ENCODE results near the gene RAD51D. TPM values are rescaled to one million over a fixed set of nuclear protein-coding genes. Genes with fewer than 3 reads are reported as not detected.

The RAD51D gene
- polyA plus RNA-seq, 1 of the 3 experiments (the other 2 are of a cell fraction) = 11.6 TPM

GRCh38 chr17:35052780-35053179 is 66.9 kb downstream of the RAD51D start:
- Histone ChIP-seq H4K20me1 (ENCODE audit: insufficient read depth) (no peaks in the 10 kb centered on the region), H3K4me1 (ENCODE audit: control insufficient read depth in 1 of 2, insufficient read depth in 2 of 2, low read depth in 1 of 2, low read length in 1 of 2) (peaks cover 0 to 3% of the 10 kb centered on the region in 2 experiments; a peak in 1 of 4 replicates), H3K4me3 (ENCODE audit: low read depth in 2 of 2, low read length in 1 of 2) (no peak overlapping the region), H3K79me2 (ENCODE audit: insufficient read depth) (peaks cover 20% of the 10 kb centered on the region), H3F3A (replicated peaks; ENCODE audit: insufficient read depth) (peaks cover 8% of the 10 kb centered on the region), H3K9ac (no peak overlapping the region), H3K36me3 (replicated peaks in 1 of 2; ENCODE audit: control insufficient read depth in 1 of 2, insufficient read depth in 2 of 2, low read length in 1 of 2) (no peaks in the 10 kb centered on the region), H3K9me2 (no peaks in the 10 kb centered on the region), H3K27ac (ENCODE audit: low read depth in 2 of 2, low read length in 1 of 2) (no peak overlapping the region; a peak in 1 of 4 replicates), H2AFZ (ENCODE audit: low read depth) (no peak overlapping the region), H3K9me3 (no peaks in the 10 kb centered on the region), H3K4me2 (peak overlapping the region; percentile 29; the same call in 1 of the 2 replicates), H3K27me3 (ENCODE audit: insufficient read depth) (no peaks in the 10 kb centered on the region)
- DNase-seq = no peak
- TF ChIP-seq POLR2AphosphoS5 (IDR thresholded peaks at IDR 0.05; ENCODE audit: low read depth, low read length) = no peak
- no peak for TF ChIP-seq ELF1 (IDR thresholded peaks at IDR 0.05)
- no peak for TF ChIP-seq MEF2A (IDR thresholded peaks at IDR 0.05; ENCODE audit: borderline replicate concordance, low read depth)
- TF ChIP-seq RXRA (IDR thresholded peaks at IDR 0.05; ENCODE audit: borderline replicate concordance, low read depth) = no peak
- no peak for TF ChIP-seq RAD21 (IDR thresholded peaks at IDR 0.05; ENCODE audit: low read length)
- TF ChIP-seq SIN3A (IDR thresholded peaks at IDR 0.05; ENCODE audit: borderline replicate concordance, low read depth, low read length) = no peak
- TF ChIP-seq TCF12 (IDR thresholded peaks at IDR 0.05) = no peak
- TF ChIP-seq, protein P1, sequence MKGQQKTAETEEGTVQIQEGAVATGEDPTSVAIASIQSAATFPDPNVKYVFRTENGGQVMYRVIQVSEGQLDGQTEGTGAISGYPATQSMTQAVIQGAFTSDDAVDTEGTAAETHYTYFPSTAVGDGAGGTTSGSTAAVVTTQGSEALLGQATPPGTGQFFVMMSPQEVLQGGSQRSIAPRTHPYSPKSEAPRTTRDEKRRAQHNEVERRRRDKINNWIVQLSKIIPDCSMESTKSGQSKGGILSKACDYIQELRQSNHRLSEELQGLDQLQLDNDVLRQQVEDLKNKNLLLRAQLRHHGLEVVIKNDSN (IDR thresholded peaks at IDR 0.05; ENCODE audit: borderline replicate concordance, low read depth) = no peak
- TF ChIP-seq PBX3 (IDR thresholded peaks at IDR 0.05) = no peak
- no peak for TF ChIP-seq RFX5 (IDR thresholded peaks at IDR 0.05; ENCODE audit: low read length)
- no peak for TF ChIP-seq FOSL2 (IDR thresholded peaks at IDR 0.05; ENCODE audit: borderline replicate concordance, low read depth)
- no peak for TF ChIP-seq TEAD4 (IDR thresholded peaks at IDR 0.05; ENCODE audit: borderline replicate concordance, insufficient read depth)
- TF ChIP-seq YY1 (IDR thresholded peaks at IDR 0.05; ENCODE audit: low read depth) = no peak
- TF ChIP-seq, protein P2, sequence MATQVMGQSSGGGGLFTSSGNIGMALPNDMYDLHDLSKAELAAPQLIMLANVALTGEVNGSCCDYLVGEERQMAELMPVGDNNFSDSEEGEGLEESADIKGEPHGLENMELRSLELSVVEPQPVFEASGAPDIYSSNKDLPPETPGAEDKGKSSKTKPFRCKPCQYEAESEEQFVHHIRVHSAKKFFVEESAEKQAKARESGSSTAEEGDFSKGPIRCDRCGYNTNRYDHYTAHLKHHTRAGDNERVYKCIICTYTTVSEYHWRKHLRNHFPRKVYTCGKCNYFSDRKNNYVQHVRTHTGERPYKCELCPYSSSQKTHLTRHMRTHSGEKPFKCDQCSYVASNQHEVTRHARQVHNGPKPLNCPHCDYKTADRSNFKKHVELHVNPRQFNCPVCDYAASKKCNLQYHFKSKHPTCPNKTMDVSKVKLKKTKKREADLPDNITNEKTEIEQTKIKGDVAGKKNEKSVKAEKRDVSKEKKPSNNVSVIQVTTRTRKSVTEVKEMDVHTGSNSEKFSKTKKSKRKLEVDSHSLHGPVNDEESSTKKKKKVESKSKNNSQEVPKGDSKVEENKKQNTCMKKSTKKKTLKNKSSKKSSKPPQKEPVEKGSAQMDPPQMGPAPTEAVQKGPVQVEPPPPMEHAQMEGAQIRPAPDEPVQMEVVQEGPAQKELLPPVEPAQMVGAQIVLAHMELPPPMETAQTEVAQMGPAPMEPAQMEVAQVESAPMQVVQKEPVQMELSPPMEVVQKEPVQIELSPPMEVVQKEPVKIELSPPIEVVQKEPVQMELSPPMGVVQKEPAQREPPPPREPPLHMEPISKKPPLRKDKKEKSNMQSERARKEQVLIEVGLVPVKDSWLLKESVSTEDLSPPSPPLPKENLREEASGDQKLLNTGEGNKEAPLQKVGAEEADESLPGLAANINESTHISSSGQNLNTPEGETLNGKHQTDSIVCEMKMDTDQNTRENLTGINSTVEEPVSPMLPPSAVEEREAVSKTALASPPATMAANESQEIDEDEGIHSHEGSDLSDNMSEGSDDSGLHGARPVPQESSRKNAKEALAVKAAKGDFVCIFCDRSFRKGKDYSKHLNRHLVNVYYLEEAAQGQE (IDR thresholded peaks at IDR 0.05; ENCODE audit: low read depth, low read length) = no peak
- no peak for TF ChIP-seq EZH2phosphoT487 (IDR thresholded peaks at IDR 0.05; ENCODE audit: borderline replicate concordance, low read depth)
- TF ChIP-seq SMC3 (IDR thresholded peaks at IDR 0.05; ENCODE audit: low read depth, low read length) = no peak
- no peak for TF ChIP-seq NRF1 (IDR thresholded peaks at IDR 0.05; ENCODE audit: low read depth, low read length)
- no peak for TF ChIP-seq TAF1 (IDR thresholded peaks at IDR 0.05; ENCODE audit: borderline replicate concordance, low read depth, low read length)
- TF ChIP-seq RCOR1 (IDR thresholded peaks at IDR 0.05; ENCODE audit: low read length) = no peak
- TF ChIP-seq USF2 (IDR thresholded peaks at IDR 0.05; ENCODE audit: borderline replicate concordance, low read depth, low read length) = no peak
- ChIA-PET CTCF (interaction anchor here (1.4 kb wide), 1 partner anchor 27 kb away, joined by 3 read pairs; no protein-coding TSS in a partner anchor), POLR2A (no interaction called here)
